WI38 (cell line): ENCODE data around the gene SCP2D1.

Source experiments
- H3K4me3 ChIP-seq: 2 replicates; pipeline ENCODE4 v1.5.1; 2011; ENCODE audit warnings: low read depth, mild to moderate bottlenecking, control low read depth, low read length
- CTCF ChIP-seq: IDR thresholded peaks from 2 replicates; pipeline ENCODE4 v1.5.1; 2012; ENCODE audit warnings: low read depth, mild to moderate bottlenecking, control low read depth, low read length

The SCP2D1 gene

GRCh38 chr20:18839507-18840247 is 26.1 kb downstream of the SCP2D1 start:
- no peak for TF ChIP-seq CTCF
- no peak overlapping the region for H3K4me3 ChIP-seq

GRCh38 chr20:18840248-18840645 is 26.7 kb downstream of the SCP2D1 start:
- no peak overlapping the region for H3K4me3 ChIP-seq
- TF ChIP-seq CTCF = no peak

- no peak overlapping the region for H3K4me3 ChIP-seq
These were observed 31.4 kb downstream of the SCP2D1 start for GRCh38 chr20:18845017-18845416.

GRCh38 chr20:18847226-18847755 is 33.7 kb downstream of the SCP2D1 start:
- TF ChIP-seq CTCF = no peak
- H3K4me3 ChIP-seq = no peak overlapping the region

More at GRCh38 chr20:18845017-18845416, 31.4 kb downstream of the SCP2D1 start:
- TF ChIP-seq CTCF = no peak

- no peak for TF ChIP-seq CTCF
- H3K4me3 ChIP-seq = no peak overlapping the region
These were observed 35.5 kb downstream of the SCP2D1 start for GRCh38 chr20:18849131-18849530.

- TF ChIP-seq CTCF = no peak
- H3K4me3 ChIP-seq = no peak overlapping the region
These were observed 38.0 kb downstream of the SCP2D1 start for GRCh38 chr20:18851629-18852028.

GRCh38 chr20:18852318-18852717 is 38.7 kb downstream of the SCP2D1 start:
- H3K4me3 ChIP-seq = no peak overlapping the region

More at GRCh38 chr20:18852318-18852717, 38.7 kb downstream of the SCP2D1 start:
- no peak for TF ChIP-seq CTCF
